AG09319 (cell line): ENCODE measurements around the gene SLC35A4.

Experiments
- DNase-seq: peaks from one replicate; pipeline ENCODE4 v3.0.0-alpha.2; 2010; ENCODE audit warnings: low read depth; ENCODE audit errors: extremely low read depth
- TF ChIP-seq, protein P1 (sequence below): IDR thresholded peaks from 2 replicates; pipeline ENCODE4 v1.5.1; 2011; ENCODE audit warnings: low read depth, mild to moderate bottlenecking, inconsistent platforms, low read length, moderate library complexity

SLC35A4 gene

DNA sequence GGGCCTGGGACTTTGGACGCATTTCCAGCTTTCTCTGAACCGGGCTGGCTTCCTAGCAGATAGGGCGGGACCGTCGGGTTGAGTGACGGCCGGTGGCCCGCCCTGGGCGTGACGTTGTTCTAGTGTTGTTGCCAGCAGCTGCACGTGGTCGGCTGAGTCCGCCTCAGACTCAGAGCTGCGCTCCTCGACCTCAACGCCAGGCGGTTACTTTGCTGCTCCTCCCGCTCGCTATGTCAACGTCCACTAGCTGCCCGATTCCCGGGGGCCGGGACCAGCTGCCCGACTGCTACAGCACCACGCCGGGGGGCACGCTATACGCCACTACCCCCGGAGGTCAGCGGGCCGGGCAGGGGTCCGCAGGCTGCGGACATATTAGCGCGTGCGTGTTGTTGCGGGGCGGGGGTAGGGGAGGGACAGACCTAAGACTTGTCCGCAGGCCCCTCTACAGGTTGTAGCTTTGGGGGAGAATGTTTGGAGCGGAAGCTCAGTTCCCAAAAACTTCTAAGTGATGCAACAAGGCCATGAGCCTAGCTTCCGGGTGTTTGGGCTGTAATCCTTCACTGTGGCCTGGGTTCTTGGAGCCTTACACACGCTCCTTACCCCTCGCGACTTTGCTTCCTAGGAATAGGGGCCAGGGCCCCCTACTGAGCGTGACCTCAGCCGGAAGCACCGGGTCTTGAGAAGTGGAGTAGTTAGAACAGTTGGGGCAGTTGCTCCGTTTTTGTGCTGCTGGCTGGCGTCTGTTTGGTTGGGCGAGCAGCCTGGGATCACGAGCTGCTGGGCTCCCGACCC lies 16.9 kb upstream of the SLC35A4 start, which contains the start of gene EIF4EBP3:
Gene EIF4EBP3 (plus strand): TSS at position 155 of the 792 bp plus-strand sequence. CDS start 76 bp downstream, at position 231.
- peak; percentile 92 for DNase-seq
- TF ChIP-seq, protein P1, sequence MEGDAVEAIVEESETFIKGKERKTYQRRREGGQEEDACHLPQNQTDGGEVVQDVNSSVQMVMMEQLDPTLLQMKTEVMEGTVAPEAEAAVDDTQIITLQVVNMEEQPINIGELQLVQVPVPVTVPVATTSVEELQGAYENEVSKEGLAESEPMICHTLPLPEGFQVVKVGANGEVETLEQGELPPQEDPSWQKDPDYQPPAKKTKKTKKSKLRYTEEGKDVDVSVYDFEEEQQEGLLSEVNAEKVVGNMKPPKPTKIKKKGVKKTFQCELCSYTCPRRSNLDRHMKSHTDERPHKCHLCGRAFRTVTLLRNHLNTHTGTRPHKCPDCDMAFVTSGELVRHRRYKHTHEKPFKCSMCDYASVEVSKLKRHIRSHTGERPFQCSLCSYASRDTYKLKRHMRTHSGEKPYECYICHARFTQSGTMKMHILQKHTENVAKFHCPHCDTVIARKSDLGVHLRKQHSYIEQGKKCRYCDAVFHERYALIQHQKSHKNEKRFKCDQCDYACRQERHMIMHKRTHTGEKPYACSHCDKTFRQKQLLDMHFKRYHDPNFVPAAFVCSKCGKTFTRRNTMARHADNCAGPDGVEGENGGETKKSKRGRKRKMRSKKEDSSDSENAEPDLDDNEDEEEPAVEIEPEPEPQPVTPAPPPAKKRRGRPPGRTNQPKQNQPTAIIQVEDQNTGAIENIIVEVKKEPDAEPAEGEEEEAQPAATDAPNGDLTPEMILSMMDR, result peak; percentile 61

DNA sequence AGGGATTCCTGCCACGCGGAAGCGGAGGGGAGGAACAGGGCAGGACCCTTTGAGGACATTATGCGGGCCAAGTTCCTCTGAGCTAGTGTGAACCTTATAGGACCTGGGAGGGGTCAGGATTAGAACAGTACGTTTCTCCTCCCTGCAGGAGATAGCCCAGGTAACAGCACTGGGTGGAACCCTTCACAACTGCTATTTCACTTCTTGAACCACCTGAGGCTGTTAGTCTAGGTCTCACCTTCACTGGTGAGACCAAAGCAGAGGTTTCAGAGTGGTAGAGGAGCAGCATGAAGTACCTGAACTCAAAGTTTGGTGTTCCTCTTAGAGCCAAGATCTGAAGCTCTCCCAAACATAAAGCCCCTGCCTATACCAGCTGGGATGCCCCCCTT lies 16.3 kb upstream of the SLC35A4 start:
- DNase-seq, result no peak
- TF ChIP-seq, protein P1, result no peak

DNA sequence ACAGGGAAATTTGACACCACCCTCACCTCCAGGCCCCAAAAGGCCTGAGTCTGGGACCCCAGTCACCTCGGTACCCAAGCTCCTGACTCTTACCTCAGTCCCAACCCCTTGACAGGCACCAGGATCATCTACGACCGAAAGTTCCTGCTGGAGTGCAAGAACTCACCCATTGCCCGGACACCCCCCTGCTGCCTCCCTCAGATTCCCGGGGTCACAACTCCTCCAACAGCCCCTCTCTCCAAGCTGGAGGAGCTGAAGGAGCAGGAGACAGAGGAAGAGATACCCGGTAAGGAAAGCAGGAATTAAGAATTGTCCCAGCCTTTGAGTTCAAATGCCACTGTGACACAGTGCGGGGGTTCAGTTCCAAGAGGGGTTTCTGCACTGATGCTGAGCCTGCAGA lies 15.8 kb upstream of the SLC35A4 start:
- TF ChIP-seq, protein P1, result no peak
- DNase-seq, result no peak

DNA sequence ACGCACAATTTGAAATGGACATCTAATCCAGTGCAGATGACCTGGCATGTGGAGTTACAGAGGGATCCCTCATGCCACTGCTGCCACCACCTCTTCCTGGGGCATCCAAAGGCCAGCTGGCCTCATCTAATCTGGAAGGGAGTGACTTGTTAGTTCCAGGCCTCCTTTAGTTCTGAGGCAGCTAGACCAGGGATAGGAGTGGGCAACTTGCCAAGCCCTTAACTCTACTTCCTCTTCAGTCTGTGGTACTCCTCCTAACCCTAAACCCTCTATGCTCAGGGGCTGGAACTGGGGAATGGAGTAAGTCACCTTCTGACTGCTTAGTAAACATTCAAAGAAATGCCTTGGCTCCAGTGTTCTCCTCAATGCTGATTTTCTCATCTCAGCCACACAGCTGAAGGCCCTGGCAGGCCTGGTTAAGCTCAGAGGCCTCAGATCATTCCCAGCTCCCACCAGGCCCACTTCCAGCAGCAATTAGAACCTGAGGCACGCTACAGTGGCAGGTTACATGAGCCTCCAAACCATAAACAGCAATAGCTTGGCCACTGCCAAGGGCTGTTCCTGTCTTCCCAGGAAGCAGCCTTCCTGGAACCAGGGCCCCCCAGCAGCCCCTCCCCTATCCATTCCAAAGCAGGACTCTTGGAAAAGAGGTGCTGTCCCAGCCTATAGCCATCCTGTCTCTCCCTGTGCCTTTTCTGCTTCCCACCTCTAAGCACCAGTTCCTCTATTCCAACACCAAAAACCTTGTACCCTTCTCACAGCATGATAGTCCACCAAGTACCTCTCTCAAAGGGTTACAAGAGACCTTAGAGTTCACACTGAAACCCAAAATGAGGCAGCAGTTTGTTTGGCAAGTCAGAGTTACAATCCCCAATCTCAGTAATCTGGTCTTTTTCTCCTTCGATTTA lies 15.1 kb upstream of the SLC35A4 start:
- peak; percentile 57 for DNase-seq
- TF ChIP-seq, protein P1, result no peak

DNA sequence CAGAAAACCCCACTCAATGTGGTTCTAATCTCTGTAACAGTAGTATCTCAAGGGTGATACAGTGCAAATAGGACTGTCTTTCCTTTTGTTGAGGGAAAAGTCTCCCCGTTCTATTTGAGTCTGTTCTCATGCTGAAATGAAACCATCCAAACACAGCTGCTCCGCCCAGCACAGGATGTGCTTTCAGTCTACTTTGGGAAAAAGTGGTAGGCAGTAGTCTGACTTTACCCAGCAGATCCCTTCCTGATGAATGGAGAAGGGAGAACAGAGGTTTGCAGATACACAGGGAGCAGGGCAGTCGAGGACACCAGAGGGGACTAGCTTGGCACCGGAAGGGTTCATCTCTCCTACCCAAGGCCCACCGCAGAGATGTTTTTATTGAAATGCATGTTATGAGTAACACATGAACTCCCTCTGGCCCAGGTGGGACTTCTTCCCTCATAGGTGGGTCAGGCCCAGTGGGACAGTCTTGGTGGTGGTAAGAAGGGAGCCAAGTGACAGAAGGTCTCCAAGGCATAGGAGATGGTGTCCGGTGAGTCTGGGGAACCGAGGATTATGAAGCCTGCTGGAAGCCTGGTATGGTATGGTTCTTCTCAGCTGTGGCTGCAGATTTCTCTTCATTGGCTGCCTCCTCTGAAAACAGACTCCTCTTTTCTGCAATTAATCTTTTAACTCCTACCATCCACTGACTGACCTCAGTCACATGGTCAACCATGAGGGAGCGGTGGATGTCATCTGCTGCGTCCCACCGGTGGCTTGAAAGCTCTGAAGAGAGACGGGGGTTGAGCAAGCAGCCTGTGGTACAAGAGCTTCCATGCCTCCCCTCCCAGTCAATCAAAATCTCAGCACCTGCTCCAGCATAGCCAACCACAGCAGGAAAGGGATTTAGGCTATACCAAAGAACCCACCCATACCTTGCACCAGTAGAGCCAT lies 14.2 kb upstream of the SLC35A4 start:
- TF ChIP-seq, protein P1, result no peak

DNA sequence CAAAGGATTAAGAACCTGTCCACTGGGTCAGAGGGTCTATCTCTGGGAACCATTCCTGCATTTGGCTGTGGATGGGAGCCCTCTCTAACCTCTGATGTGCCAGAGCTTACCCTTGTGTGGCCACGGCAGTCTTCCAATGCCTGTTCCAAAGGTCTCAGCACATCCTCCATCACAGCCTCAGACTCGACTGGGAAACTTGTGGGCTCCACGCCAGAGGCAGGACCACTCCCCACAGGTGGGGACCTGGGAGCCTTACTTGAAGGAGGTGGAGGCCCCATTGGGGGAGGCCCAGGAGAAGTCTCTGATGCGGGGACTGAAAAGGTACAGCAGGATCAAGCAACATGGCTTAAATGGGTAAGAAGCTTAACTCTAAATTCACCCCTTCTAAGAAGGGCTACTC lies 12.8 kb upstream of the SLC35A4 start:
- TF ChIP-seq, protein P1, result no peak
- DNase-seq, result no peak

More for the DNA sequence above, 14.2 kb upstream of the SLC35A4 start:
- no peak for DNase-seq
